GM12891 (cell line): ENCODE data around the gene CEBPE.
"Not testable (repeated sequence)": the region's sequence is repeated elsewhere in the genome, so short reads cannot be mapped to it uniquely, and the experiment has no call there.

Experiments used
- DNase-seq: peaks from one replicate; pipeline ENCODE4 v3.0.0; 2011; ENCODE audit warnings: low spot score; ENCODE audit not compliant: insufficient read length
- FAIRE-seq: peaks from 2 replicates; lab custom pipeline; 2011; peaks lifted over from hg19 to GRCh38; lab: Jason Lieb, UNC
- PAX5 ChIP-seq: IDR thresholded peaks from 2 replicates; pipeline ENCODE4 v1.6.1; 2011; ENCODE audit warnings: low read length, moderate library complexity, mild to moderate bottlenecking; ENCODE audit not compliant: insufficient read depth, severe bottlenecking
- POLR2A ChIP-seq: IDR thresholded peaks from 2 replicates; pipeline ENCODE4 v1.6.1; 2011; ENCODE audit warnings: low read depth, low read length, control low read depth
- POLR2AphosphoS5 ChIP-seq: IDR thresholded peaks from 2 replicates; pipeline ENCODE4 v1.6.1; 2011; ENCODE audit warnings: low read depth, low read length, control low read depth
- POU2F2 ChIP-seq: IDR thresholded peaks from 2 replicates; pipeline ENCODE4 v1.6.1; 2011; ENCODE audit warnings: low read depth, mild to moderate bottlenecking, control low read depth, low read length, moderate library complexity
- SPI1 ChIP-seq: IDR thresholded peaks from 2 replicates; pipeline ENCODE4 v1.6.1; 2011; ENCODE audit warnings: low read depth, low read length, control low read depth
- TAF1 ChIP-seq: IDR thresholded peaks from 2 replicates; pipeline ENCODE4 v1.6.1; 2011; ENCODE audit warnings: low read depth, low read length, control low read depth

The CEBPE gene

GRCh38 chr14:23114120-23114458 is 5.0 kb downstream of the CEBPE start:
- TF ChIP-seq SPI1 (no peak), POLR2A (no peak), PAX5 (no peak), TAF1 (no peak), POU2F2 (no peak), POLR2AphosphoS5 (no peak)
- FAIRE-seq: no peak
- no peak for DNase-seq

- DNase-seq: no peak
- FAIRE-seq: no peak
- TF ChIP-seq POLR2A (no peak), POLR2AphosphoS5 (no peak), POU2F2 (no peak), PAX5 (no peak)
Measured at GRCh38 chr14:23113431-23114119, 5.5 kb downstream of the CEBPE start.

- no peak for FAIRE-seq
- DNase-seq: no peak
- no peak for TF ChIP-seq SPI1
- no peak for TF ChIP-seq PAX5
- TF ChIP-seq POLR2A: no peak
- no peak for TF ChIP-seq TAF1
- TF ChIP-seq POU2F2: no peak
- TF ChIP-seq POLR2AphosphoS5: no peak
Measured at GRCh38 chr14:23112359-23113178, 6.5 kb downstream of the CEBPE start.

- TF ChIP-seq TAF1: no peak
- TF ChIP-seq POLR2AphosphoS5: no peak
- no peak for TF ChIP-seq POU2F2
- TF ChIP-seq POLR2A: no peak
- TF ChIP-seq SPI1: no peak
- TF ChIP-seq PAX5: no peak
Measured at GRCh38 chr14:23110579-23111365, 8.3 kb downstream of the CEBPE start.

GRCh38 chr14:23109769-23110168 is 9.3 kb downstream of the CEBPE start:
- TF ChIP-seq SPI1: no peak
- no peak for FAIRE-seq
- no peak for DNase-seq

More at GRCh38 chr14:23110579-23111365, 8.3 kb downstream of the CEBPE start:
- FAIRE-seq (no peak), DNase-seq (no peak)

GRCh38 chr14:23108169-23108568 is 10.9 kb downstream of the CEBPE start:
- not testable (repeated sequence) for FAIRE-seq, DNase-seq

- not testable (repeated sequence) for FAIRE-seq, DNase-seq
Measured at GRCh38 chr14:23107620-23108019, 11.4 kb downstream of the CEBPE start.

GRCh38 chr14:23106747-23107045 is 12.4 kb downstream of the CEBPE start:
- FAIRE-seq (no peak), DNase-seq (no peak)
- TF ChIP-seq TAF1 (no peak), SPI1 (no peak), POU2F2 (no peak), POLR2AphosphoS5 (no peak), PAX5 (no peak), POLR2A (no peak)

GRCh38 chr14:23105348-23105824 is 13.7 kb downstream of the CEBPE start:
- TF ChIP-seq POLR2A (no peak), SPI1 (peak; percentile 23; the same call in 1 of the 2 replicates)
- FAIRE-seq (no peak), DNase-seq (no peak)
